GM03348 (cell line): ENCODE results near the gene RGL1.
A peak's percentile ranks its signal among the peaks of the same experiment; 100 is the strongest.

Experiments used
- DNase-seq: peaks from one replicate; pipeline ENCODE4 v3.0.0; 2012; ENCODE audit warnings: low spot score

RGL1 gene

GRCh38 chr1:183869664-183870063 lies 64.7 kb downstream of the RGL1 start:
- no peak for DNase-seq

GRCh38 chr1:183870351-183871077 lies 65.6 kb downstream of the RGL1 start:
- DNase-seq: peak; percentile 26

- peak; percentile 13 for DNase-seq
Observed at GRCh38 chr1:183871142-183871541, 66.2 kb downstream of the RGL1 start.

GRCh38 chr1:183871601-183872000 lies 66.7 kb downstream of the RGL1 start:
- no peak for DNase-seq

- no peak for DNase-seq
Observed at GRCh38 chr1:183872403-183872802, 67.5 kb downstream of the RGL1 start.

- DNase-seq: no peak
Observed at GRCh38 chr1:183873642-183874041, 68.7 kb downstream of the RGL1 start.

GRCh38 chr1:183876309-183876708 lies 71.4 kb downstream of the RGL1 start:
- no peak for DNase-seq

- peak; percentile 70 for DNase-seq
Observed at GRCh38 chr1:183877053-183877720, 72.3 kb downstream of the RGL1 start.

GRCh38 chr1:183879494-183879893 lies 74.6 kb downstream of the RGL1 start:
- no peak for DNase-seq

- DNase-seq: no peak
Observed at GRCh38 chr1:183879966-183880365, 75.0 kb downstream of the RGL1 start.

GRCh38 chr1:183880531-183881243 lies 75.8 kb downstream of the RGL1 start:
- no peak for DNase-seq

- peak; percentile 69 for DNase-seq
Observed at GRCh38 chr1:183881387-183882131, 76.6 kb downstream of the RGL1 start.

- no peak for DNase-seq
Observed at GRCh38 chr1:183882335-183883167, 77.6 kb downstream of the RGL1 start.

- no peak for DNase-seq
Observed at GRCh38 chr1:183883623-183884022, 78.7 kb downstream of the RGL1 start.

GRCh38 chr1:183884526-183884925 lies 79.6 kb downstream of the RGL1 start:
- no peak for DNase-seq

GRCh38 chr1:183885142-183885735 lies 80.3 kb downstream of the RGL1 start:
- no peak for DNase-seq

- no peak for DNase-seq
Observed at GRCh38 chr1:183886083-183886828, 81.3 kb downstream of the RGL1 start.

GRCh38 chr1:183886853-183887252 lies 81.9 kb downstream of the RGL1 start:
- DNase-seq: no peak

- no peak for DNase-seq
Observed at GRCh38 chr1:183887826-183888819, 83.2 kb downstream of the RGL1 start.
